Measurements from ENCODE around the gene THSD4.

THSD4 gene

GRCh38 chr15:71342658-71343057, 227.4 kb downstream of the THSD4 start:
- no peak overlapping the region for H3K4me3 ChIP-seq (ENCODE audit: low read depth, low read length)
- in situ Hi-C loops (cut with HindIII; ENCODE audit: low sequenced_read_pairs), result no loop called here
- no peak for DNase-seq (ENCODE audit: low read depth, low spot score)
- no peak for TF ChIP-seq CTCF (IDR thresholded peaks at IDR 0.05; ENCODE audit: low read depth, low read length)

GRCh38 chr15:71344316-71344715, 229.0 kb downstream of the THSD4 start:
- in situ Hi-C loops (cut with HindIII; ENCODE audit: low sequenced_read_pairs), result no loop called here
- DNase-seq (ENCODE audit: low read depth, low spot score), result no peak
- TF ChIP-seq CTCF (IDR thresholded peaks at IDR 0.05; ENCODE audit: low read depth, low read length), result no peak
- H3K4me3 ChIP-seq (ENCODE audit: low read depth, low read length), result no peak overlapping the region

GRCh38 chr15:71345186-71345585, 229.9 kb downstream of the THSD4 start:
- no peak for TF ChIP-seq CTCF (IDR thresholded peaks at IDR 0.05; ENCODE audit: low read depth, low read length)
- no peak for DNase-seq (ENCODE audit: low read depth, low spot score)
- H3K4me3 ChIP-seq (ENCODE audit: low read depth, low read length), result no peak overlapping the region
- in situ Hi-C loops (cut with HindIII; ENCODE audit: low sequenced_read_pairs), result no loop called here

GRCh38 chr15:71346464-71346863, 231.2 kb downstream of the THSD4 start:
- H3K4me3 ChIP-seq (ENCODE audit: low read depth, low read length), result no peak overlapping the region
- TF ChIP-seq CTCF (IDR thresholded peaks at IDR 0.05; ENCODE audit: low read depth, low read length), result no peak
- in situ Hi-C loops (cut with HindIII; ENCODE audit: low sequenced_read_pairs), result no loop called here
- DNase-seq (ENCODE audit: low read depth, low spot score), result no peak

GRCh38 chr15:71348597-71348996, 233.3 kb downstream of the THSD4 start:
- in situ Hi-C loops (cut with HindIII; ENCODE audit: low sequenced_read_pairs), result no loop called here
- TF ChIP-seq CTCF (IDR thresholded peaks at IDR 0.05; ENCODE audit: low read depth, low read length), result no peak
- no peak for DNase-seq (ENCODE audit: low read depth, low spot score)
- no peak overlapping the region for H3K4me3 ChIP-seq (ENCODE audit: low read depth, low read length)

- H3K4me3 ChIP-seq (ENCODE audit: low read depth, low read length), result no peak overlapping the region
- no peak for TF ChIP-seq CTCF (IDR thresholded peaks at IDR 0.05; ENCODE audit: low read depth, low read length)
- in situ Hi-C loops (cut with HindIII; ENCODE audit: low sequenced_read_pairs), result no loop called here
- DNase-seq (ENCODE audit: low read depth, low spot score), result no peak
Observed at GRCh38 chr15:71349336-71349735, 234.1 kb downstream of the THSD4 start.
